H9 (cell line): Measurements from ENCODE around the gene NTSR1. TPM values are rescaled to one million over a fixed set of nuclear protein-coding genes. Genes with fewer than 3 reads are reported as not detected.

Experiments
- DNase-seq: peaks from one replicate; pipeline ENCODE4 v3.0.0-alpha.2; 2017
- H2AFZ ChIP-seq: one replicate; pipeline ENCODE4 v1.6.1; 2013; ENCODE audit warnings: mild to moderate bottlenecking, low read length, control low read depth, moderate library complexity
- H2AK5ac ChIP-seq: 2 replicates; pipeline ENCODE4 v1.6.1; 2013; ENCODE audit warnings: low read length, control low read depth, mixed read lengths; ENCODE audit not compliant: insufficient read length
- H2BK120ac ChIP-seq: one replicate; pipeline ENCODE4 v1.6.1; 2013; ENCODE audit warnings: low read depth, mild to moderate bottlenecking, low read length, control low read depth, inconsistent platforms; ENCODE audit not compliant: poor library complexity, severe bottlenecking
- H2BK12ac ChIP-seq: 2 replicates; pipeline ENCODE4 v1.6.1; 2013; ENCODE audit warnings: low read length, control low read depth, mixed read lengths, low read depth; ENCODE audit not compliant: insufficient read length
- H2BK15ac ChIP-seq: 2 replicates; pipeline ENCODE4 v1.6.1; 2013; ENCODE audit warnings: low read depth, low read length, control low read depth
- H2BK20ac ChIP-seq: one replicate; pipeline ENCODE4 v1.6.1; 2013; ENCODE audit warnings: low read depth, mild to moderate bottlenecking, low read length, control low read depth, inconsistent platforms; ENCODE audit not compliant: poor library complexity, severe bottlenecking
- H2BK5ac ChIP-seq: 2 replicates; pipeline ENCODE4 v1.6.1; 2013; ENCODE audit warnings: low read length, control low read depth, mixed read lengths; ENCODE audit not compliant: insufficient read length
- H3K14ac ChIP-seq: 2 replicates; pipeline ENCODE4 v1.6.1; 2013; ENCODE audit warnings: low read length, control low read depth; ENCODE audit not compliant: insufficient read depth
- H3K18ac ChIP-seq: 2 replicates; pipeline ENCODE4 v1.6.1; 2013; ENCODE audit warnings: low read depth, mild to moderate bottlenecking, mixed read lengths, low read length, control low read depth; ENCODE audit not compliant: insufficient read length
- H3K23ac ChIP-seq: 2 replicates; pipeline ENCODE4 v1.6.1; 2013; ENCODE audit warnings: low read length, control low read depth, mixed read lengths, low read depth; ENCODE audit not compliant: insufficient read length
- H3K23me2 ChIP-seq: 2 replicates; pipeline ENCODE4 v1.6.1; 2013; ENCODE audit warnings: low read depth, mild to moderate bottlenecking, mixed read lengths, low read length, control low read depth; ENCODE audit not compliant: insufficient read length, poor library complexity, severe bottlenecking
- H3K27ac ChIP-seq: 2 replicates; pipeline ENCODE4 v1.5.1; 2013; ENCODE audit warnings: low read length, control low read depth, mixed read lengths, low read depth; ENCODE audit not compliant: insufficient read length
- H3K27me3 ChIP-seq: 2 replicates; pipeline ENCODE4 v1.6.1; 2013; ENCODE audit warnings: low read length, control low read depth, inconsistent platforms; ENCODE audit not compliant: insufficient read depth
- H3K4ac ChIP-seq: 2 replicates; pipeline ENCODE4 v1.6.1; 2013; ENCODE audit warnings: low read depth, mild to moderate bottlenecking, control low read depth, inconsistent platforms, low read length, moderate library complexity
- H3K4me1 ChIP-seq: 2 replicates; pipeline ENCODE4 v1.6.1; 2013; ENCODE audit warnings: low read length, control low read depth, inconsistent platforms; ENCODE audit not compliant: insufficient read depth
- H3K4me2 ChIP-seq: 2 replicates; pipeline ENCODE4 v1.6.1; 2013; ENCODE audit warnings: low read length, control low read depth, mixed read lengths; ENCODE audit not compliant: insufficient read length, insufficient read depth
- H3K56ac ChIP-seq: 2 replicates; pipeline ENCODE4 v1.6.1; 2013; ENCODE audit warnings: low read depth, mild to moderate bottlenecking, mixed read lengths, low read length, control low read depth; ENCODE audit not compliant: insufficient read length
- H3K79me1 ChIP-seq: 2 replicates; pipeline ENCODE4 v1.6.1; 2013; ENCODE audit warnings: low read depth, mild to moderate bottlenecking, moderate library complexity, low read length, control low read depth, inconsistent platforms; ENCODE audit not compliant: insufficient read depth, poor library complexity, severe bottlenecking
- H3K79me2 ChIP-seq: 2 replicates; pipeline ENCODE4 v1.6.1; 2013; ENCODE audit warnings: low read length, control low read depth, inconsistent platforms; ENCODE audit not compliant: insufficient read depth
- H3K9ac ChIP-seq: 2 replicates; pipeline ENCODE4 v1.6.1; 2013; ENCODE audit warnings: low read length, control low read depth, mixed read lengths; ENCODE audit not compliant: insufficient read length; ENCODE audit errors: extremely low read depth
- H3K9me3 ChIP-seq: one replicate; pipeline ENCODE4 v1.6.1; 2013; ENCODE audit warnings: low read depth, low read length, inconsistent platforms; ENCODE audit not compliant: control insufficient read depth
- H3T11ph ChIP-seq: one replicate; pipeline ENCODE4 v1.6.1; 2013; ENCODE audit warnings: mild to moderate bottlenecking, low read length, control low read depth, inconsistent platforms
- H4K20me1 ChIP-seq: one replicate; pipeline ENCODE4 v1.6.1; 2013; ENCODE audit not compliant: control insufficient read depth, insufficient read length, insufficient read depth
- H4K5ac ChIP-seq: 2 replicates; pipeline ENCODE4 v1.6.1; 2013; ENCODE audit warnings: low read depth, mild to moderate bottlenecking, mixed read lengths, low read length, control low read depth; ENCODE audit not compliant: insufficient read length
- H4K8ac ChIP-seq: replicated peaks from 2 replicates; pipeline ENCODE4 v1.6.1; 2013; ENCODE audit warnings: low read length, control low read depth, mixed read lengths, low read depth; ENCODE audit not compliant: insufficient read length
- H4K91ac ChIP-seq: 2 replicates; pipeline ENCODE4 v1.6.1; 2013; ENCODE audit warnings: low read depth, mild to moderate bottlenecking, moderate library complexity, mixed read lengths, low read length, control low read depth; ENCODE audit not compliant: insufficient read length
- H3K27ac Mint-ChIP-seq, 3 experiments: 2 replicates in 2 of 3; 3 replicates in 1 of 3; pipeline ENCODE4 v1.8.0; 2020 to 2021; ENCODE audit warnings: mixed read lengths in 3 of 3, mild to moderate bottlenecking in 1 of 3, moderate library complexity in 1 of 3
- H3K27me3 Mint-ChIP-seq: 2 replicates; pipeline ENCODE4 v1.8.0; 2021; ENCODE audit warnings: low read depth, mild to moderate bottlenecking, moderate library complexity, mixed read lengths
- H3K36me3 Mint-ChIP-seq, 3 experiments: 2 replicates in 2 of 3; 3 replicates in 1 of 3; pipeline ENCODE4 v1.8.0; 2020 to 2021; ENCODE audit warnings: low read depth in 3 of 3, mixed read lengths in 3 of 3; ENCODE audit not compliant: insufficient read depth in 1 of 3
- H3K4me1 Mint-ChIP-seq, 2 experiments: 2 replicates each; pipeline ENCODE4 v1.8.0; 2020; ENCODE audit warnings: mixed read lengths in 2 of 2
- H3K4me3 Mint-ChIP-seq, 2 experiments: 2 replicates in 1 of 2; 3 replicates in 1 of 2; pipeline ENCODE4 v1.8.0; 2020 to 2021; ENCODE audit warnings: mild to moderate bottlenecking in 2 of 2, mixed read lengths in 2 of 2, moderate library complexity in 1 of 2
- H3K9me3 Mint-ChIP-seq, 2 experiments: 2 replicates in 1 of 2; 3 replicates in 1 of 2; pipeline ENCODE4 v1.8.0; 2020; ENCODE audit warnings: mild to moderate bottlenecking in 2 of 2, mixed read lengths in 2 of 2, moderate library complexity in 1 of 2
- CTCF ChIP-seq: fragments of 200-600 bp; sonication (generic); conservative IDR thresholded peaks from 3 replicates; pipeline ENCODE4 v1.8.0; 2021; ENCODE audit warnings: antibody characterized with exemption, mild to moderate bottlenecking
- WGBS: extraction: QIAGEN DNeasy Blood & Tissue Kit; methylation state at CpG from one replicate; pipeline ENCODE4 v1.1.7; 2013; ENCODE audit warnings: missing lambda C conversion rate, low lambda C conversion rate, mixed read lengths; ENCODE audit not compliant: insufficient read length; ENCODE audit errors: extremely low coverage; 5-methylcytosine and 5-hydroxymethylcytosine counted together
- total RNA-seq: library from RNA; stranded (reverse); gene quantifications from 2 replicates; pipeline ENCODE4 v1.2.1, GENCODE V29; 2021

Gene NTSR1
- total RNA-seq, 1 experiment from 2014 or later, result 0.11 TPM

GRCh38 chr20:62660768-62661167 is 47.9 kb upstream of the NTSR1 start:
- no peaks in the 10 kb centered on the region for H4K20me1 ChIP-seq
- H3K4me1 ChIP-seq, result no peaks in the 10 kb centered on the region
- no peak overlapping the region; a peak in 1 of 7 replicates for H3K27ac Mint-ChIP-seq
- no peak overlapping the region for H3K56ac ChIP-seq
- no peak overlapping the region for H4K8ac ChIP-seq
- no peak overlapping the region for H2BK5ac ChIP-seq
- no peak overlapping the region for H2BK15ac ChIP-seq
- no peak overlapping the region for H2BK20ac ChIP-seq
- H4K5ac ChIP-seq, result no peak overlapping the region
- no peaks in the 10 kb centered on the region for H3K27me3 ChIP-seq
- H3K36me3 Mint-ChIP-seq, result no peaks in the 10 kb centered on the region; a peak in 1 of 7 replicates
- H3K9me3 Mint-ChIP-seq, result no peaks in the 10 kb centered on the region
- no peak overlapping the region for H3K4me2 ChIP-seq
- no peak overlapping the region for H2BK12ac ChIP-seq
- no peaks in the 10 kb centered on the region for H3K9me3 ChIP-seq
- H4K91ac ChIP-seq, result no peak overlapping the region
- WGBS, result no CpG with 5 or more reads among the region's 18 CpGs
- H3K27ac ChIP-seq, result no peak overlapping the region
- H3K23ac ChIP-seq, result no peak overlapping the region
- no peak overlapping the region for H3K4ac ChIP-seq
- H3K9ac ChIP-seq, result no peak overlapping the region
- H3K14ac ChIP-seq, result no peak overlapping the region
- H3K4me1 Mint-ChIP-seq, result peaks cover 8 to 10% of the 10 kb centered on the region in 2 experiments
- no peak overlapping the region for H2BK120ac ChIP-seq
- no peaks in the 10 kb centered on the region for H3K79me1 ChIP-seq
- no peaks in the 10 kb centered on the region for H3K23me2 ChIP-seq
- no peaks in the 10 kb centered on the region for H3K79me2 ChIP-seq
- H3T11ph ChIP-seq, result no peak overlapping the region
- no peak overlapping the region for H2AFZ ChIP-seq
- no peak overlapping the region for H3K4me3 Mint-ChIP-seq
- H3K18ac ChIP-seq, result no peak overlapping the region
- no peak for TF ChIP-seq CTCF
- DNase-seq, result no peak
- no peak overlapping the region for H2AK5ac ChIP-seq
- no peaks in the 10 kb centered on the region for H3K27me3 Mint-ChIP-seq
